Measurements from ENCODE around the gene SLC52A1.
A peak's percentile ranks its signal among the peaks of the same experiment; 100 is the strongest.
"Not testable (repeated sequence)": the region's sequence is repeated elsewhere in the genome, so short reads cannot be mapped to it uniquely, and the experiment has no call there.

The SLC52A1 gene

DNA sequence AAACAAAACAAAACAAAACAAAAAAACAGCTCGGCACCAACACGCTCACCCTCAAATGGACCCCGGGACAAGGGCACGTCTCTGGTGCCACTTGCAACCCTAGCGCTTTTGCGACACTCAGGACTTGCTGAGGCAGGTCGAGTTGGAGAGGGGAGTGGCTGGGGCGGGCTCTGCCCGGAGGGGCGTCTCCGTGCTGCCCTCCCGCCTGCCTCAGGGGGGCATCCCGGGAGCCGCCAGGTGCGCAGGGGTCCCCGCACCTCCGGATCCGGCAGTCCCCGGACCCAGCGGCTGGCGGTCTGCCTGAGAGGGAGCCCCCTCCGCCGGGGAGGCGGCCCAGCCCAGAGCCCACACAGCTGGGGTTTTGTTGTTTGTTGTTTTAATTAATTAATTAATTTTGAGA lies at the start of gene SLC52A1:
Gene SLC52A1 (minus strand): TSS at position 112 of the 400 bp plus-strand sequence. CDS start 820 bp downstream, outside the sequence.
- no peak for DNase-seq

- DNase-seq = no peak
These were observed 45.4 kb upstream of the SLC52A1 start for GRCh38 chr17:5080591-5080990.

DNA sequence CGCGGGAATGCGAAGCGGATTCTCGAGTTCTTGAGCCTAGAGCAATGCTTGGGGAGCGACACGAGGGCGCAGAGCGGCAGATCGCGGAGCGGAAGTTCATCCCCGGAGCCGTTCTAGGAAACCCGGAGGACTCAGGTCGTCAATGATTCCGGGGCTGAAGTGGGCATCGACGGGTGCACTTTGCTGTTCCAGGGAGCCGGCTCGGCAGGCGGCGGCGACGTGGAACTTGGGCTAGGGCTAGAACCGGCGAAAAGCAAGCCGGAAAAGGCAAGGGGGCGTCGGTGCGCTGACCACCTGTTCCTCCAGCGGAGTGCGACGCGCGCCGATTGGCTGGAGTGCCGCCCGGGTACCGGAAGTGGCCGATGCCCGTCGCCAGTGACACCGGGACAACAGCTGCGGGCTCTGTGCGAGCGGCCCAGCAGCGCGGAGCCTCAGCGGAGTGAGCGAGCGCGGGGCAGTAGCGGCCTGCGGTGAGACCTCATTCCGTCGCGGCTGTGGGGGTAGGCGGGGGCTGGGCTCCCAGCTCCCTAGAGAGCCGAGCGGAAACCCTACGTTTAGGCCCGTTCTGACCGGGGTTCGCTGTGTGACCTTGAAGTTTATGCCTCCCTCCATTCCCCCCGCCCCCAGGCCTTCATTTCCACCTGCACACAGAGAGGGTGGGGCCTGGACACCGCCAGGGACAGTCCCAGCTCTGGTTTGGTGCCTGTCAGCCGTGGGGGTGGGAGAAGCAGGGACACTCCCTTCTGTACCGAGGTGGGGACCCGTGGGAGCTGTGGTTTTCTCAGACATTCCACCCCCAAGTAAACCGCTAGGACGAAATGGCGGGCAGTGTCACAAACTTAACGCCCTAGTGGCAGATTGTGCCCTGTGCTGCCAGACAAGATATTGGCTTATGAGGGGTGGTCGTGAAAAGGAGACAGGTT lies 43.1 kb upstream of the SLC52A1 start, which contains the start of gene ZFP3:
Gene ZFP3 (plus strand): TSS at position 362 of the 923 bp plus-strand sequence. CDS start 13,038 bp downstream, outside the sequence.
- DNase-seq = no peak

DNA sequence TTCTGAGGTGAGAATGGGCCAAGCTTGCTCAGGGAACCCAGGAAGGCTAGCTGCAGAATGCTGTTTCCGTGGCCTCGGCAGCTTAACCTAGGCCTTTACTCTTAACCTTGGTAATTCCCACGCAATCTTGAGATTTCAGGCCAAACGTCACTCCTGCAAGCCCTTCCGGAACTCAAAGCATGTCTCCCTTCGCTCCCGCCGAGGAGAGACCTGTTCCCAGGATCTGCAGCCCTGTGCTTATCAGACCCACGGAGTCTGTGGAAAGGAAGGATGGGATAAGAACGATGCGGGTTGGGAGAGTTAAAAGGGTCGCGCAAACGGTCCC lies 42.5 kb upstream of the SLC52A1 start:
- no peak for DNase-seq

DNA sequence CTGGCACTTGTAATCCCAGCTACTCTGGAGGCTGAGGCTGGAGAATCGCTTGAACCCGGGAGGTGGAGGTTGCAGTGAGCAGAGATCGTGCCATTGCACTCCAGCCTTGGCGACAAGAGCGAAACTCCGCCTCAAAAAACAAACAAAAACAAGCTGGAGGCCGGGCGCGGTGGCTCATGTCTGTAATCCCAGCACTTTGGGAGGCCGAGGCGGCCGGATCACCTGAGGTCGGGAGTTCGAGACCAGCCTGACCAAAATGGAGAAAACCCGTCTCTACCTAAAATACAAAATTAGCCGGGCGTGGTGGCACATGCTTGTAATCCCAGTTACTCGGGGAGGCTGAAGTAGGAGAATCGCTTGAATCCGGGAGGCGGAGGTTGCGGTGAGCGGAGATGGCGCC lies 42.0 kb upstream of the SLC52A1 start:
- not testable (repeated sequence) for DNase-seq

DNA sequence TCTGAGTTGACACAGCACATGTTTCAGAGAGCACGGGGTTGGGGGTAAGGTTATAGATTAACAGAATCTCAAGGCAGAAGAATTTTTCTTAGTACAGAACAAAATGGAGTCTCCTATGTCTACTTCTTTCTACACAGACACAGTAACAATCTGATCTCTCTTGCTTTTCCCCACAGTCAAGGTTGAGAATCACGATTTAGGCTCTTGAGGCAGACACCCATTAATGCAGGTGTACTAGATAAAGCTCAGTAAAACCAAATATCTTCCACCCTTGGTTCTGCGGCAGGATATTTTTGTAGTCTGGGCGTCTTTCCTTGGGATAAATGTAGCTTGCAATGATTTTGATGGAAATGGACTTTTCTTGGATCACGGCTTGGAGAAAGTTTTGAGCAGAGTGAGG lies 40.2 kb upstream of the SLC52A1 start:
- not testable (repeated sequence) for DNase-seq

GRCh38 chr17:5069724-5070123 lies 34.5 kb upstream of the SLC52A1 start:
- no peak for DNase-seq

GRCh38 chr17:5068236-5068635 lies 33.0 kb upstream of the SLC52A1 start:
- no peak for DNase-seq

GRCh38 chr17:5065227-5065744 lies 30.1 kb upstream of the SLC52A1 start:
- DNase-seq = no peak

- no peak for DNase-seq
These were observed 20.3 kb upstream of the SLC52A1 start for GRCh38 chr17:5055543-5055942.

GRCh38 chr17:5050278-5050677 lies 15.1 kb upstream of the SLC52A1 start:
- no peak for DNase-seq

DNA sequence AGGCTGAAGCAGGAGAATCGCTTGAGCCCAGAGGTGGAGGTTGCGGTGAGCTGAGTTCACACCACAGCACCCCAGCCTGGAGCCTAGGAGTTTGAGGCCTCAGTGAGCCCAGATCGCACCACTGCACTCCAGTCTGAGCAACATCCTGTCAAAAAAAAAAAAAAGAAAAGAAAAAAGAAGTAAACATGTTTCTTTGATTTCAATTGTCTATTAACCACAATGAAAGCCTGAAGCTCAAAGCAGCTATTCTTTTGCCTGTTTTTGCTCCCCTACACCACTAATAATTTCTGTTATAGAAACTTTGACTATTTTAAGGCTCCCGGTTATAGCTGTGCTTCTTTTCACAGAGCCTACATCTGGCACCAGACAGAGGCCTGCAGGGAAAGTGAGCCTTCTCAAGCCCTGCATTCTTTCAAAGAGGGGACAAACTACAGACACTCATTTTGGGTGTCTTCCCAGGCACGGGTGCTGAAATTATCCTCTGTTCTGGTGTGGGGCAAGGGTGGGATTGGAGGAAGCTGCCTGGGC lies 14.2 kb upstream of the SLC52A1 start:
- no peak for DNase-seq

DNA sequence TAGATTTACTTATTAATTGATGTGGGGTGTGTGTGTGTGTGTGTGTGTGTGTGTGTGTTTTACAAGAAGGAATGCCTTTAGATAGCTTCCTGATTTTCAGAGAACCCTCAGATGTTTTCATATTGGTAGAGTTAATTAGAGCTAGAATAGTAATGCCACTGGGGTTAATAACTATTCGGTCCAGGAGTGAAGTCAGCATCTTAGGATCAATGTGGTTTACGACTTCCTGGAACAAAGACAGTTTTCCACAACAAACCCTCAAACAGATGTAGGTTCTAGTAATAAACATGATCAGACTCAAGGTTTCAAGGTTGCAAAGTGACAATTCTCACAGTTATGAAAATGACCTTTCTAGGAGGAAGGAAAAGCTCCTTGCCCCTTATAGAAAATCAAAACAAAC lies 12.2 kb upstream of the SLC52A1 start:
- DNase-seq = no peak

- DNase-seq = no peak
These were observed 10.3 kb upstream of the SLC52A1 start for GRCh38 chr17:5045496-5045895.

DNA sequence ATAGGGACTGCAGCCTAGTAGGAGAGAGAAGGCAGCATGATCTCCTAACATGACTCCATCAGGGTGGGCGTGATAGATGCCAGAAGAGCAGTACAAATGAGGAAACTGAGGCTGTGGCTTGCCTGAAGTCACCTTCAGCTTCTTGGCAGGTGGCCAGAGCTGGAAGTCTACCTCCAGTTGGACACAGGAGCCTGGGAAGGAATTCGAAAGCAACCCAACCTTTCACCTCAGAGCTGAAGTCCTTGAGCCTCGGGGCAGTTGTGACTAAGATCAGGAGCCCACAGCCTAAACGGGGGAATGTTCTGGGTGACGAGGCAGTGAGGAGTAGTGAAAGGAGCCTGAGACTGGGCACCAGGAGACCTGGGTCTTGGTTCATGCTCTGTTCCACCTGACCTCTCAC lies 9.4 kb upstream of the SLC52A1 start:
- no peak for DNase-seq

- no peak for DNase-seq
These were observed 8.3 kb upstream of the SLC52A1 start for GRCh38 chr17:5043524-5043923.

DNA sequence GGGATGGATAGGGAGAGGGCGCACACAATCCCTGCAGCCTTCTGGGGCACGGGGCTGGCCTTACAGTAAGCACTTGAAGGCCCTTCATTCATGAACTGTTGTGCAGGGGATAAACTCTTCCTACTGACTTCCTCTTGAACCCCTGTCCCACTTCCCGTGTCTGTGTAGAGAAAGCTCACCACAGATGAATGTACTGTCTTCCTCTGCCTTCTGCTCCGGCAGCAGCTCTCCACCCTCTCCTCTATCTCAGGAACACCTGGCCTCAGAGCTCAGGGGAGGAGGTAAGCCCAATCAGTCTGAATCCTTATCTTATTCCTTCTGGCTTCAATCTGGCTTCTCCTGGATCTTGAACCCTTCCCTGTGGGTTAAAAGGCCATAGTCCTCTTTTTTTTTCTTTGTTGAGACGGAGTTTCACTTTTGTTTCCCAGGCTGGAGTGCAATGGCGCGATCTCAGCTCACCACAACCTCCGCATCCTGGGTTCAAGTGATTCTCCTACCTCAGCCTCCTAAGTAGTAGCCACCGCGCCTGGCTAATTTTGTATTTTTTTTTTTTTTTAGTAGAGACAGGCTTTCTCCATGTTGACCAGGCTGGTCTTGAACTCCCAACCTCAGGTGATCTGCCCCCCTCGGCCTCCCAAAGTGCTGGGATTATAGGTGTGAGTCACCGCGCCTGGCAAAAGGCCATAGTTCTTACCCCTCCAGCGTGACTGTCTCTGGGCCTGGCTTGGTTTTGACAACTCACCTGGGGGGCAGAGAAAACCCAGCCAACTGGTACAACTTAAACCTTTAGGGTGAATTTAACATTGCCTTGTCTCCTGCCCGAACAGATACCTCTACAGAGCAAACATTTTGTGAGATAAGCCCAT lies 7.2 kb upstream of the SLC52A1 start:
- no peak for DNase-seq

GRCh38 chr17:5034651-5035050 lies 575 bp downstream of the SLC52A1 start:
- no peak for DNase-seq

- no peak for DNase-seq
These were observed 1.2 kb downstream of the SLC52A1 start for GRCh38 chr17:5034063-5034462.

DNA sequence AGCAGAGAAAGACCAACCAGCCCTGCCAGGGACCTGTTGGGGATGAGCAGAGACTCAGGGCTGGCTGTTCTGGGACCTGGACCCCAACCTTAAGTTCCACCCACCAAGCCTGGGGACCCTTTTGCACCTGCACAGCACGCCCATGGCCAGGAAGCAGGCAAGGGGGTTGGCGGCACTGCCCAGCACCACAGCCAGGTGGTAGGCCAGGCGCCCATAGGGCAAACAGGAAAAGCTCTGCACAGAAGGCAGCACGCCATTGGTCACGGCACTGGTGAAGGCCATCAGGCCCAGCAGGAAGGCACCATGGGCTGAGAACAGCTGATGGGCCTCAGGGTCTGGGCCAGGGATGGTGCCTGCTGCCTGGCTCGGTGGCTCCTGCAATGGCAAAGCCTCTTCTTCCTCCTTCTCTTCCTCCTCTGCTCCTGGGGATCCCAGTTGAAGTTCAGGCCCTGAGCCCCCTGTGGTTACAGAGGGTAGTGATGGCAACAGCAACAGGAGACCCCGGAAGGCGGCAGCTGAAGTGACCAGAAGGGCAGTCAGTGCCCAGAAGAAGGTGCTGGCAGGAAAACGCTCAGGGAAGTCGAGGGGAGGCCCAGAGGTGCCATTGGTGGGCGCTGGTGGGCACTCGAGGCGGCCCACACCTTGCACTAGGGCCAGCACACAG lies 1.7 kb downstream of the SLC52A1 start:
- no peak for DNase-seq

DNA sequence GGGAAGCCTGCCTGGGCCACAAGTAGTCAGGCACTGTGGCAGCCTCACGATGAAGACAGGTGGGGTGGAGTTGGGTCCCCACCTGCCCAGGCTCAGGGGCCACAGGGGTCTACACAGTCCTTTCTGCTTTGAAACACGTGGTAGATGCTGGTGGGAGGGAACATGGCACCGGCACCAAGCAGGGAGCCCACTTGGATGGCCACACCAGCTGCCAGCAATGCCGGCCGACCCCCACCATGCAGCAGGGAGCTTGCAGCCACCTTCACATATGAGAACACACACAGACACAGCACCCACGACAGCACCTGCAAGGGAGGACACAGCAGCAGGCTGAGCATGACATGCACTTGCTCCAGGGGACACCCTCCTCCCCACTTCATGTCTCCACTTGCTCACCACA lies 2.4 kb downstream of the SLC52A1 start:
- no peak for DNase-seq

GRCh38 chr17:5031365-5032082 lies 3.7 kb downstream of the SLC52A1 start:
- peak; percentile 45 to 52 for DNase-seq

All from Kasumi-1 (cell line).